Measurements from ENCODE around the gene AFF3.

Gene AFF3, protein sequence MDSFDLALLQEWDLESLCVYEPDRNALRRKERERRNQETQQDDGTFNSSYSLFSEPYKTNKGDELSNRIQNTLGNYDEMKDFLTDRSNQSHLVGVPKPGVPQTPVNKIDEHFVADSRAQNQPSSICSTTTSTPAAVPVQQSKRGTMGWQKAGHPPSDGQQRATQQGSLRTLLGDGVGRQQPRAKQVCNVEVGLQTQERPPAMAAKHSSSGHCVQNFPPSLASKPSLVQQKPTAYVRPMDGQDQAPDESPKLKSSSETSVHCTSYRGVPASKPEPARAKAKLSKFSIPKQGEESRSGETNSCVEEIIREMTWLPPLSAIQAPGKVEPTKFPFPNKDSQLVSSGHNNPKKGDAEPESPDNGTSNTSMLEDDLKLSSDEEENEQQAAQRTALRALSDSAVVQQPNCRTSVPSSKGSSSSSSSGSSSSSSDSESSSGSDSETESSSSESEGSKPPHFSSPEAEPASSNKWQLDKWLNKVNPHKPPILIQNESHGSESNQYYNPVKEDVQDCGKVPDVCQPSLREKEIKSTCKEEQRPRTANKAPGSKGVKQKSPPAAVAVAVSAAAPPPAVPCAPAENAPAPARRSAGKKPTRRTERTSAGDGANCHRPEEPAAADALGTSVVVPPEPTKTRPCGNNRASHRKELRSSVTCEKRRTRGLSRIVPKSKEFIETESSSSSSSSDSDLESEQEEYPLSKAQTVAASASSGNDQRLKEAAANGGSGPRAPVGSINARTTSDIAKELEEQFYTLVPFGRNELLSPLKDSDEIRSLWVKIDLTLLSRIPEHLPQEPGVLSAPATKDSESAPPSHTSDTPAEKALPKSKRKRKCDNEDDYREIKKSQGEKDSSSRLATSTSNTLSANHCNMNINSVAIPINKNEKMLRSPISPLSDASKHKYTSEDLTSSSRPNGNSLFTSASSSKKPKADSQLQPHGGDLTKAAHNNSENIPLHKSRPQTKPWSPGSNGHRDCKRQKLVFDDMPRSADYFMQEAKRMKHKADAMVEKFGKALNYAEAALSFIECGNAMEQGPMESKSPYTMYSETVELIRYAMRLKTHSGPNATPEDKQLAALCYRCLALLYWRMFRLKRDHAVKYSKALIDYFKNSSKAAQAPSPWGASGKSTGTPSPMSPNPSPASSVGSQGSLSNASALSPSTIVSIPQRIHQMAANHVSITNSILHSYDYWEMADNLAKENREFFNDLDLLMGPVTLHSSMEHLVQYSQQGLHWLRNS (N-terminal part only)

DNA sequence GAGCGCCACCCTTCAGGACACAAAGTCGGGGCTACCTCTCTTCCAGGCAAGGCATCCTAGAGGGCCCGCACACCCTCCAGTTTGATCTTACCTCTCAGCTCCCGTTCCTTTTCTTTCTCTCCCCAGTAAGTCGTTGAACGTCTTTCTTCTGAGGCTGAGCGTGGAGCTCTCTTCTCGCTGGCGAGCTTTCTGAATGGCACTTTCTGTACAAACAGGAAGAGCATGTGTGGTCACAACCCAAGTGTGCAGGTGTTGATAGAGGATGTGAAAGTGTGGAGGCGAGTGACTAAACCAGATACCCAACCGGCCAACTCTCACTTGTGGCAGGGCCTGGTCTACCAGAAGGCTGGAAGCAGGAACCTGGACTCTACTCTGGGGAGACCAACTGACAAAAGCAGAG lies at the start of gene AFF3:
Gene AFF3 (minus strand): TSS at position 198 of the 400 bp plus-strand sequence. CDS start 38,136 bp downstream, outside the sequence.
- no peak for DNase-seq (ENCODE audit: insufficient read length, low spot score)
- FAIRE-seq: no peak
- no peak for TF ChIP-seq POLR2A (IDR thresholded peaks at IDR 0.05; ENCODE audit: low read depth, low read length)

DNA sequence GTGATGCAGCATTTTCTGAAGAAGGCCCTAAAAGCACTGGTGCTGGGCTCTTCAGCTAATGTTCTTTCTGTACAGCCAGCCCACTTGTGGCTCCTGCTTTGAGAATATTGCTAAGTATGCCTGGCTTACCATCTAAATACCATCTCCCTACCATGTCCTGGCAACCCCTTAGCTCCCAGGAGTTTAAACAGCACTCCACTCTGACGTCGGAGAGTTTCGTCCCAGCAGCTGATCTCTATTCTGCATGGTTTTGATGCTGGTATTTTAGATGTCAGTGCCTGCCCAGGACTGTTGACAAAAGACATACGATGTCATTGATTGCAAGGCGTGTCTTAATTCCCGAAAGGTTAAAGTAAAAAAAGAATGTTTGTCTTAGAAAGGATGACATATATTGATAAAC lies 47.0 kb upstream of the AFF3 start:
- TF ChIP-seq POLR2A (IDR thresholded peaks at IDR 0.05; ENCODE audit: low read depth, low read length): no peak
- FAIRE-seq (no peak), DNase-seq (ENCODE audit: insufficient read length, low spot score) (no peak)

DNA sequence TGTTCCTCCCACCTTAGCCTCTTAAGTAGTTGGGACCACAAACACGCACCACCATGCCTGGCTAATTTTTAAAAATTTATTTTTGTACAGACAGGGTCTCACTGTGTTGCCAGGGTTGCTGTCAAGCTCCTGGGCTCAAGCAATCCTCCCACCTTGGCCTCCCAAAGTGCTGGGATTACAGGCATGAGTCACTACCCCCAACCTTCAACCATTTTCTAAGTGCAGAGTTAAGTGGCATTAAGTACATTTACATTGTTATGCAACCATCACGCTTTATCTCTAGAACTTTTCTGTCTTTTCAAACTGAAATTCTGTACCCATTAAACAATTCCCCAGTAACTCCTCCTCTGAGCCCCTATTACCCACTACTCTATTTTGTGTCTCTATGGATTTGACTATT lies 45.9 kb upstream of the AFF3 start:
- no peak for FAIRE-seq
- DNase-seq (ENCODE audit: insufficient read length, low spot score): no peak
- TF ChIP-seq POLR2A (IDR thresholded peaks at IDR 0.05; ENCODE audit: low read depth, low read length): no peak

DNA sequence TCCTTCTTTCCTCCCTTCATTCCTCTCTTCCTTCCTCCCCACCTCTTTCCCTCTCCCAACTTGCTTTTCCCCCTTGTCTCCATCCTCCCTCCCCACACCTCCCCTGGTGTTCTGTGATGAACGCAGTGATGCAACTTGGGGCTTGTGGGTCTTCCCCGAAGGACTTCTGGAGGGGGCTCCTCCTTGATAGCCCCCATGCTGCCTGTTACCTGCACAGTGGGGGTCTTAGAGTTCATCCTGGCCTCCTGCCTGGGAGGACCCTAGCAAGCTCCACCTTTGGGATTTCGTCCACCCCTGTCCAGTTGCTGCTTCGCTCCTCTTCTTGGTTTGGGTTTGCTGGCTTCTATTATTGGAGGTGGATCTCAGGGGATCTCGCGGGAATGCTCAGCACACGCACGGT lies 43.7 kb upstream of the AFF3 start:
- FAIRE-seq: no peak
- no peak for TF ChIP-seq POLR2A (IDR thresholded peaks at IDR 0.05; ENCODE audit: low read depth, low read length)
- DNase-seq (ENCODE audit: insufficient read length, low spot score): no peak

DNA sequence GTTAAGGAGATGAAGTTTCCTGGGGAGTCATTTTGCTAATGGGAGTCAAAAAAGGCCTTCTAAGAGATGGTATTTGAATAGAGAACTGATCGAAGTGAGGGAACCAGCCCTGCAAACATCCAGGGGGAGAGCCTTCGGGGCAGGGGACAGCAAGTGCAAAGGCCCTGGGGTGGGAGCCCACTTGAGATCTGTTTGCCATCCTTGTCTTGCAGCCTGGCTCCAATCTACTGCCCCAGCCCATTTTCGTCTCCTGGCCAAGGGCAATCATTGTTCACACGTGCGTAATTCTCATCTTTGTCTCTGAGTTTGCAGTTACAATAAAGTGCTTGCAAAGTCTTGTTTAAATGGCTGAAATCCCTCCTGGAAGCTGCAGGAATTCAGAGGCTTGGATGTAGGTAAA lies 43.1 kb upstream of the AFF3 start:
- no peak for TF ChIP-seq POLR2A (IDR thresholded peaks at IDR 0.05; ENCODE audit: low read depth, low read length)
- FAIRE-seq (no peak), DNase-seq (ENCODE audit: insufficient read length, low spot score) (no peak)

DNA sequence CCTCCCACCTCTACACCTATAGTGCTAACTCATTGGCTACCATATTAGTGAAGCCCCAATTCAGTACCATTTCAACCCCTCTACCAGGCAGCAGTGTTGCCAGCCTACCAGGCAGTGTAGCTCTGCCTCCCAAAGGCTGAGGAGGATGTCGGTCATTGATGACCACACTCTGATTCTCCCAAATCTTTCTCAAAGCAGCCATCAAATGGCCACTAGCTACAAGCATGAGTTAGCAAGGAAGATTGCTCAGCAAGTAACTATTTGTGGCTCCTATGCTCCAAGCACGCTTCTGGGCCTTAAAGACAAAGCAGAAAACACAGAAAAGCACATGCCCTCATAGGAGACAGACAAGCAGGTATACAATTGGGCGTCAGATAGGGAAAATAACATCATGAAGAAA lies 42.7 kb upstream of the AFF3 start:
- TF ChIP-seq POLR2A (IDR thresholded peaks at IDR 0.05; ENCODE audit: low read depth, low read length): no peak
- DNase-seq (ENCODE audit: insufficient read length, low spot score): no peak
- no peak for FAIRE-seq

DNA sequence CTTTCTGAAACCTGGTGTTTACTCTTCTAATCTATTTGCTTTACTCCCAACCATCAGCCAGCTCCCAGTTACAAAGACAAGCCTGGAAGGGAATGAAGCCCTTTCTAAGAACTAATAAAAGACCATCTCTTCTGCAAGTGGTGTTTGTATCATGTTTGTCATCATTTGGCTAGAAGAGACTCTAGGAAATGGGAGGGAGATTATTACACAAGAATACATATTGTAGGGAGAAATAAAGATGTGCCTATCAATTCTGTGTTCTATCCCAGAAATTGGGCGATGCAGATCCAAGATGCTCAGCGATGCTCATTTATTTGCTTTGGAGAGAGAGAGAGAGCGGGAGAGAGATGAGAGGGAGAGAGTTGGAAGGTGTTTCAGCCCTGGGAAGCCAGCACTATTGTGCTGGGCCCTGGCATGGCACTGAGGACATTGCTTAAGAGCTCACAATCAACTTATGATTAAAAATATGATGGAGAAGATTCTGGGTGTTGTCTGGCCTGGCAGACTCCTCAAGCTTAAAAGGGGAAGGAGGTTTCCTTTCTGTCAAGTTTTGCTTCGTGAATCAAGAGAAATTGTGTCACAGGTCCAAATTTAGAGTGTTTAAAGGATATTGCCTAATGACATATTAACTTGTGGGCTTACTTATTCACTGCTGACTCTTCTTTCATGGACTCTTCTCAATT lies 41.8 kb upstream of the AFF3 start:
- no peak for TF ChIP-seq POLR2A (IDR thresholded peaks at IDR 0.05; ENCODE audit: low read depth, low read length)
- DNase-seq (ENCODE audit: insufficient read length, low spot score) (no peak), FAIRE-seq (no peak)

DNA sequence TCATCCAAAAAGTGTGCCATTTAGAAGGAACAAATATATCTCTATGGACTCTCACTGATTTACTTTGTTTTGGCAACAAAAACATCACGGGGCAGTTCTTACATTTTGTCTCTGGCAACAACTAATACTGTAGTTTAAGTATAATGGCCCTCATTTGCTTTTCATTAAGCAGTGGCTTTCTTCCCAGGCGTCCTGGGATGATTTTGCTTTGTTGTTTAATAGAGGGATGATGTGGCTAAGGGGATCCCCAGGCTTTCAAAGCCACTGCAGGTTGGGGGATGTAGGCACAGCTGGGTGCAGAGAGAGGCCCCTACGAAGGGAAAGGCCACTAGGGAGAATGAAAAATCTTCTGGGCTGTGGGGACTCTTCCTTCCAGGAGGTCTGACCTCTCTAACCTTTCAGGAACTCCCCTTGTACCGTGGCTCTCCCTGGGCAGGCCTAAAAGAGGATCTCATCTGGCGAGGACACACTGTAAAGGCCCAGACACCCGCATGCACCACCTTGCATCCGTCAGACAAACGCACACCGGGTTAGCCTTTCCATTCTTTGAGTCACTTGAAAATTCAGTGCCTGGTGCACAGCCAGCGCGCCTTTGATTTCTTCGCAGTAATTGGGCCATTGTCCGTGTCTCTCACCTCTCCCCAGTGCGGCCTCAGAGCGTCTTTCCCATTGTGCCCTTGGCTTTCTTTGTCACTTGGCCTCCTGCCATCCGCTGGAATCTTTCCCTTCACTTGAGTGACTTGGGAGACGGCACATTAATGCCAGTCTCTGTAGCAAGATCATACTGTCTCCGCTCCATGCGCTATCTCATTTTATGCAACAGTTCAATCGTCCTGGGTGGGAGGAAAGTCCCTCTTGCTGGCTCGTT lies 40.3 kb upstream of the AFF3 start:
- FAIRE-seq: no peak
- no peak for TF ChIP-seq POLR2A (IDR thresholded peaks at IDR 0.05; ENCODE audit: low read depth, low read length)
- no peak for DNase-seq (ENCODE audit: insufficient read length, low spot score)

DNA sequence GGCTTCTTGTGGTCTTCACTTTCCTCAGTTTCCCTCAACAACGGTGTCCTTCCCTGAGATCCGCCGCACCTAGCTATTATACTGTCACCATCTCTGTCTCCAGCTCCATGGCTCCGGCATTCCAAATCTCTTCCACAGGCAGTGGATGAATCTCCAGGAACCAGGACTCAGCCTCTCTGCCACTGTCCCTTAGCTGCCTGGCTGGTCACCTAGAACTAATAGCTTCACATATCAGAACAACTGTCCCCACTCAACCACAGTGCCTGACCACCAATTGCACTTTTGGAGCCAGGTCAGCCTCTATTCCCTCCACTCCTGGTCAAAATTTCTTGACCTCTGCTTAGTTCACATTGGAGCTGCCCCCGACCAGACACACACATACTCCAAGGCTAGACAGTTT lies 38.1 kb upstream of the AFF3 start:
- TF ChIP-seq POLR2A (IDR thresholded peaks at IDR 0.05; ENCODE audit: low read depth, low read length): no peak
- DNase-seq (ENCODE audit: insufficient read length, low spot score): no peak
- no peak for FAIRE-seq

DNA sequence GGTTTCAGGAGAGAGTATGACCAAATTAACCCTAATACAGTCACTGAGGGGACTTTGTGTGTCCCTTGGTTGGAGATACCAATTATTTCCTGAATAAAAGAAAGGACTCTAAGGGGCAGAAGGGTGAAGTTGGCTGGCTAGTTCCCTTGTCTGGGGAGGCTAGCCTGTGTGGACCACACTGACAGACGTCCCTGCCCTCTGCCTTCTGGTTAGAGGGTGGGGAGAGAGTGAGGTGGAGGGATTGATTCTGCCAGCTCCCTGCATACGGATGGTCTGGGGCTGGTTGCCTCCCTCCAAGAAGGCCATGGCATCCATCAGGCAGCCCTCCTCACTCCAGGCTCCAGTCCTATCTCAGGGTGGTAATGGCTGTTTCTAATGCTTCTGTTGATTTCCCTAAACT lies 37.4 kb upstream of the AFF3 start:
- no peak for TF ChIP-seq POLR2A (IDR thresholded peaks at IDR 0.05; ENCODE audit: low read depth, low read length)
- no peak for FAIRE-seq
- no peak for DNase-seq (ENCODE audit: insufficient read length, low spot score)

DNA sequence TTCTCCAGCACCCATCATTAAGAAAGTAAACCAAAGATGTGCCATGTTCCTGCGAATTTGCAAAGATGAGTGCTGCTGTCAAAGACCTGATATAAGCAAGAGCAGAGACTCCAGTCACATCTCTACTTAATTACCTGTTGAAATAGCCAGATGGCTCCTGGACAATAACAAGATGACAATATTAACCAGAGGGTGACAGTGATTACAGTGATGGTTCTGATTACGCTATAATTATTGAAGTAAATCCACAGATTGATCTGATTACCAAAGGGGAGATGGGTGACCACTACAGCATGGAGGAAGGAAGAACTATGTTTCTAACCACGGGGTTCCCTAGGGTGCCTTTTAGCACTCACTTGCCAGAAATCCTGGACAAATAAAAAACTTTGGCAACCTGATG lies 36.5 kb upstream of the AFF3 start:
- no peak for TF ChIP-seq POLR2A (IDR thresholded peaks at IDR 0.05; ENCODE audit: low read depth, low read length)
- DNase-seq (ENCODE audit: insufficient read length, low spot score): no peak
- no peak for FAIRE-seq

DNA sequence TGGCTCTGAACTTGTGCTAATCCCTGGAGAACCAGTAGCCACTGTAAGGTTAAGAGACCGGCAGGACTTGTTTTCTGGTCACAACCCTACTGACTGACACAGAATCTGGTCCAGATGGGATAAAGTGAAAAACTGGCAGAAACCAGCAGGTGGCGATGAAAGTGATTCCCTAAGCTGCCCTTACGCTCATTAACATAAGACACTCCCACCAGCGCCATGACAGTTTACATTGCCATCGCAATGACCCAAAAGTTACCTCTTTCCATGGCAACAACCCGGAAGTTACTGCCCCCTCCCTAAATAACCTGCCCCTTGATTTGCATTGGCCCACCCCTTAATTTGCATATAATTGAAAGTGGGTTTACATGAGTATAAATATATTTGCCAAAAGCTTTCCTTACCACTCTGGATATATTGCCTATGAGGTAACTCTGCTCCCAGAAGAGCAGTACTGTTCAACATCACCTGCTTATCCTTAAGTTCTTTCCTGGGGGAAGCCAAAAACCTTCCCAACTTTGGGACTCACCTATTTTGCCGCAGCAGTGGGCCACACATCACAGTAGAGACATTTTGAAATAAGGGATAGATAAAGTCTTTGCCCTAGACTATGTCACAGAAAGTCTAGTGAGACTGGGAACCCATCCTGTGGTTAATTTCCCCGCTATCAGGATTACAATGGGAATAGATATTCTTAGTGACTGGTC lies 35.8 kb upstream of the AFF3 start:
- no peak for TF ChIP-seq POLR2A (IDR thresholded peaks at IDR 0.05; ENCODE audit: low read depth, low read length)
- FAIRE-seq (peak; percentile 95), DNase-seq (ENCODE audit: insufficient read length, low spot score) (peak; percentile 66)
